Measurements from ENCODE around the gene HUS1B.
A peak's percentile ranks its signal among the peaks of the same experiment; 100 is the strongest.

DNA sequence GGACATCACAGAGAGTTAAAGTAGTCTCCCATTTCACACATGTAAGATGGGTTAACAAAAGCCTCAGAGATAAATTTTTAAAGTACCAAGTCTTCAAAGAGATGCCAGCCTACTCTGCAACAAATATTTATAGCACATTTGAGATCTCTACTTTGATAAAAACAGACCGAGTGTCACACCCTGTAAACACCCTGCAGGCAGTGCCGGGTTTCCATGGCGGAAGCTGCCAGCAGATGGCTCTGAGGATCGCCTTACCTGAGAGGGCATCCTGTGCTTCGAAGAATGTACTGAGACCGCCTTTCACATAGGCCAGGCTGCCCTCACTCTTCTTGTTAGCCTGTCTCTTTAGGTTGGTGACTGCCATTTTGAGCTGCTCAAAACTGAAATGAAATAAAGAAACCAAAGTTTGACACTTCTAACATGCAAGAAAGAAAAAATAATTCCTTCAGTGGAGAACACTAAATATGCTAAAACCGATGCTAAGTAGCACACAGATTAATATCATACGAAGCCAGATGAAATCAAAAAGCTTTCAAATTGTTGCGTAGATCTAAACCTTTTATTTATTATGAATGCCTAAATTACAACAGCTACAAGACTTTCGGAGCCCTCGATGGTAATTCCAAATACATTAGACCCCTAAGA, 39.3 kb downstream of the HUS1B start:
- TF ChIP-seq STAT1 (IDR thresholded peaks at IDR 0.05; ENCODE audit: unreplicated experiment) (no peak), EZH2 (IDR thresholded peaks at IDR 0.05; ENCODE audit: low read depth, unreplicated experiment) (no peak), JUNB (IDR thresholded peaks at IDR 0.05; ENCODE audit: unreplicated experiment) (no peak)
- TF ChIP-seq, protein P1, sequence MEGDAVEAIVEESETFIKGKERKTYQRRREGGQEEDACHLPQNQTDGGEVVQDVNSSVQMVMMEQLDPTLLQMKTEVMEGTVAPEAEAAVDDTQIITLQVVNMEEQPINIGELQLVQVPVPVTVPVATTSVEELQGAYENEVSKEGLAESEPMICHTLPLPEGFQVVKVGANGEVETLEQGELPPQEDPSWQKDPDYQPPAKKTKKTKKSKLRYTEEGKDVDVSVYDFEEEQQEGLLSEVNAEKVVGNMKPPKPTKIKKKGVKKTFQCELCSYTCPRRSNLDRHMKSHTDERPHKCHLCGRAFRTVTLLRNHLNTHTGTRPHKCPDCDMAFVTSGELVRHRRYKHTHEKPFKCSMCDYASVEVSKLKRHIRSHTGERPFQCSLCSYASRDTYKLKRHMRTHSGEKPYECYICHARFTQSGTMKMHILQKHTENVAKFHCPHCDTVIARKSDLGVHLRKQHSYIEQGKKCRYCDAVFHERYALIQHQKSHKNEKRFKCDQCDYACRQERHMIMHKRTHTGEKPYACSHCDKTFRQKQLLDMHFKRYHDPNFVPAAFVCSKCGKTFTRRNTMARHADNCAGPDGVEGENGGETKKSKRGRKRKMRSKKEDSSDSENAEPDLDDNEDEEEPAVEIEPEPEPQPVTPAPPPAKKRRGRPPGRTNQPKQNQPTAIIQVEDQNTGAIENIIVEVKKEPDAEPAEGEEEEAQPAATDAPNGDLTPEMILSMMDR (conservative IDR thresholded peaks at IDR 0.05; ENCODE audit: low read depth in 2 of 2): peak; percentile 50 to 76
